ENCODE results near the gene ATOSA.

Gene ATOSA

GRCh38 chr15:52706091-52706490 lies 26.9 kb upstream of the ATOSA start:
- H3K27ac ChIP-seq (ENCODE audit: poor library complexity, severe bottlenecking) = no peak overlapping the region
- no peak for DNase-seq (ENCODE audit: low spot score)
- H3K9me3 ChIP-seq (ENCODE audit: severe bottlenecking) = no peaks in the 10 kb centered on the region
- no peaks in the 10 kb centered on the region for H3K27me3 ChIP-seq (ENCODE audit: insufficient read depth, poor library complexity, severe bottlenecking)
- ATAC-seq (ENCODE audit: low read depth) = peak; percentile 29; the same call in 1 of the 3 replicates
- no peak for TF ChIP-seq CTCF (IDR thresholded peaks at IDR 0.05; ENCODE audit: poor library complexity, severe bottlenecking)
- H3K36me3 ChIP-seq (ENCODE audit: low read depth) = no peaks in the 10 kb centered on the region
- no peaks in the 10 kb centered on the region for H3K4me1 ChIP-seq (ENCODE audit: insufficient read depth, poor library complexity, severe bottlenecking)
- H3K4me3 ChIP-seq (ENCODE audit: severe bottlenecking) = no peak overlapping the region

GRCh38 chr15:52702390-52702789 lies 23.2 kb upstream of the ATOSA start:
- no peaks in the 10 kb centered on the region for H3K36me3 ChIP-seq (ENCODE audit: low read depth)
- ATAC-seq (ENCODE audit: low read depth) (no peak), DNase-seq (ENCODE audit: low spot score) (no peak)
- no peaks in the 10 kb centered on the region for H3K4me1 ChIP-seq (ENCODE audit: insufficient read depth, poor library complexity, severe bottlenecking)
- H3K9me3 ChIP-seq (ENCODE audit: severe bottlenecking) = no peaks in the 10 kb centered on the region
- no peaks in the 10 kb centered on the region for H3K27me3 ChIP-seq (ENCODE audit: insufficient read depth, poor library complexity, severe bottlenecking)
- TF ChIP-seq CTCF (IDR thresholded peaks at IDR 0.05; ENCODE audit: poor library complexity, severe bottlenecking) = no peak
- H3K27ac ChIP-seq (ENCODE audit: poor library complexity, severe bottlenecking) = no peak overlapping the region
- H3K4me3 ChIP-seq (ENCODE audit: severe bottlenecking) = no peak overlapping the region

GRCh38 chr15:52699457-52699856 lies 20.3 kb upstream of the ATOSA start:
- TF ChIP-seq CTCF (IDR thresholded peaks at IDR 0.05; ENCODE audit: poor library complexity, severe bottlenecking) = no peak
- DNase-seq (ENCODE audit: low spot score) = no peak

GRCh38 chr15:52698514-52698913 lies 19.3 kb upstream of the ATOSA start:
- Histone ChIP-seq H3K4me1 (ENCODE audit: insufficient read depth, poor library complexity, severe bottlenecking) (no peaks in the 10 kb centered on the region), H3K4me3 (ENCODE audit: severe bottlenecking) (no peak overlapping the region), H3K9me3 (ENCODE audit: severe bottlenecking) (no peaks in the 10 kb centered on the region), H3K27me3 (ENCODE audit: insufficient read depth, poor library complexity, severe bottlenecking) (no peaks in the 10 kb centered on the region), H3K36me3 (ENCODE audit: low read depth) (no peaks in the 10 kb centered on the region), H3K27ac (ENCODE audit: poor library complexity, severe bottlenecking) (no peak overlapping the region)
- ATAC-seq (ENCODE audit: low read depth) (no peak), DNase-seq (ENCODE audit: low spot score) (no peak)
- TF ChIP-seq CTCF (IDR thresholded peaks at IDR 0.05; ENCODE audit: poor library complexity, severe bottlenecking) = no peak

More at GRCh38 chr15:52699457-52699856, 20.3 kb upstream of the ATOSA start:
- Histone ChIP-seq H3K27me3 (ENCODE audit: insufficient read depth, poor library complexity, severe bottlenecking) (no peaks in the 10 kb centered on the region), H3K27ac (ENCODE audit: poor library complexity, severe bottlenecking) (no peak overlapping the region), H3K36me3 (ENCODE audit: low read depth) (no peaks in the 10 kb centered on the region), H3K9me3 (ENCODE audit: severe bottlenecking) (no peaks in the 10 kb centered on the region), H3K4me3 (ENCODE audit: severe bottlenecking) (no peak overlapping the region), H3K4me1 (ENCODE audit: insufficient read depth, poor library complexity, severe bottlenecking) (no peaks in the 10 kb centered on the region)
- ATAC-seq (ENCODE audit: low read depth) = no peak

- H3K4me1 ChIP-seq (ENCODE audit: insufficient read depth, poor library complexity, severe bottlenecking) = no peaks in the 10 kb centered on the region
- ATAC-seq (ENCODE audit: low read depth) (no peak), DNase-seq (ENCODE audit: low spot score) (no peak)
- no peak for TF ChIP-seq CTCF (IDR thresholded peaks at IDR 0.05; ENCODE audit: poor library complexity, severe bottlenecking)
- no peaks in the 10 kb centered on the region for H3K36me3 ChIP-seq (ENCODE audit: low read depth)
- no peak overlapping the region for H3K4me3 ChIP-seq (ENCODE audit: severe bottlenecking)
- H3K27ac ChIP-seq (ENCODE audit: poor library complexity, severe bottlenecking) = no peak overlapping the region
- H3K27me3 ChIP-seq (ENCODE audit: insufficient read depth, poor library complexity, severe bottlenecking) = no peaks in the 10 kb centered on the region
- no peaks in the 10 kb centered on the region for H3K9me3 ChIP-seq (ENCODE audit: severe bottlenecking)
Observed at GRCh38 chr15:52697051-52697450, 17.9 kb upstream of the ATOSA start.

Data from RWPE2 (cell line).